Measurements from ENCODE around the gene HNRNPA1L2.
"Not testable (repeated sequence)": the region's sequence is repeated elsewhere in the genome, so short reads cannot be mapped to it uniquely, and the experiment has no call there.

HNRNPA1L2 gene

GRCh38 chr13:52642131-52642530 is at the start of gene HNRNPA1L2:
Gene HNRNPA1L2, plus strand, starts transcription at chr13:52642431. Its CDS starts 62 bp downstream, at chr13:52642493.
- DNase-seq = no peak

- not testable (repeated sequence) for DNase-seq
Measured at GRCh38 chr13:52593175-52593574, 49.1 kb upstream of the HNRNPA1L2 start.

DNA sequence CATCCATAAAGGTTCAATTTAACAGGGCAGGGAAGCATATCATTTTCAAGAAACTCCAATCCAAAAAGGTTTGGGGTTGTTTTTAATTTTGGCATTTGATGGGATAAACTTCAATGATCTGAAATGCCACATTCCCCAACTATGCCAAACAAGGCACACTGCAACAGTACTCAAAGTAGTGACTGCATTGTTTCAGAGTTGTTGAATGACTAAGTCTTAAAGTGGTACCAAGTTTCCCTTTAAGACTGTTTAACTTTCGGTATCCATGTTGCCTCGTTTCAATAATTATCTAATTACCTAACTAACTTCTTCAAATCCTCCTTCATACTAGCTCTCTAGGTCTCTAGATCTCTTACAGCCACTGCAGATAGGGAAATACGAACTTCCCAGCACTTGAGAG is 48.4 kb upstream of the HNRNPA1L2 start:
- DNase-seq = not testable (repeated sequence)

GRCh38 chr13:52594295-52594694 is 47.9 kb upstream of the HNRNPA1L2 start:
- DNase-seq = not testable (repeated sequence)

GRCh38 chr13:52597676-52598075 is 44.6 kb upstream of the HNRNPA1L2 start:
- no peak for DNase-seq

DNA sequence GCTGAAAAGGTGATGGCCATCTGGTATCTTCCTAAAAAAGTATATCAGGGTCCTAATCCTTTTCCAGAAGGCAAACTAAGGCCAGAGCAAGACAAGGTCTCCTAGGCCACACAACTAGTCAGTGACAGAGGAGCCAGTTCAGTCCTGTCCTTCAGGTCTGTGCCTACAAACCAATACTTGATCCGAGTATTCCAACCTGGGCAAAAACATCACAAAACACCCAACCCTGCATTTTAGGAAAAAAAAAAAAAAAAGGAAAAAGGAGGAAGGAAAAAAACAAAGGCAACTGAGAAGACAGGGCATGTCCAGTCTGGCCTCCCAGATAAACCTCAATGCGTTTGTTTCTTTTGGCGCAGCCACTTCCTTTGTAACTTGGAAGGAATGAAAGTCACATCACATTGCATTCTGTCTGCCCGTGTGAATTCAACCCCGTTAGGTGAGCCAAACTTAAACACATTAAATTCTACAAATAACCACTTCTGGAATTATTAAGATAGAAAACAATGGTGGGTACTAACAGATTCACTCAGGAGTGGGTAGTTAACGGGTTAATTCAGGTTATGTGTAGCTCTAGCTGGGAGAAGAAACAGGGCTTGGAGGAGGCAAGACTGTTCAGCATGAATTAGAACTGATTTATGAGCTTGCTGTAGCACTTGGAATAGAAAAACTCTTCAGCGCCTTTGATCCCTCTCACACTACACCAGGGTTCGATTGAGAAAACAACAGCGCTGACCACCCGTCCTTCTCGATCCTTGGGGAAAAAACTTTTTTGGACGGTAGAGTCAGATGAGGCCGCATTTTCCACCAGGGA is 43.0 kb upstream of the HNRNPA1L2 start:
- no peak for DNase-seq

DNA sequence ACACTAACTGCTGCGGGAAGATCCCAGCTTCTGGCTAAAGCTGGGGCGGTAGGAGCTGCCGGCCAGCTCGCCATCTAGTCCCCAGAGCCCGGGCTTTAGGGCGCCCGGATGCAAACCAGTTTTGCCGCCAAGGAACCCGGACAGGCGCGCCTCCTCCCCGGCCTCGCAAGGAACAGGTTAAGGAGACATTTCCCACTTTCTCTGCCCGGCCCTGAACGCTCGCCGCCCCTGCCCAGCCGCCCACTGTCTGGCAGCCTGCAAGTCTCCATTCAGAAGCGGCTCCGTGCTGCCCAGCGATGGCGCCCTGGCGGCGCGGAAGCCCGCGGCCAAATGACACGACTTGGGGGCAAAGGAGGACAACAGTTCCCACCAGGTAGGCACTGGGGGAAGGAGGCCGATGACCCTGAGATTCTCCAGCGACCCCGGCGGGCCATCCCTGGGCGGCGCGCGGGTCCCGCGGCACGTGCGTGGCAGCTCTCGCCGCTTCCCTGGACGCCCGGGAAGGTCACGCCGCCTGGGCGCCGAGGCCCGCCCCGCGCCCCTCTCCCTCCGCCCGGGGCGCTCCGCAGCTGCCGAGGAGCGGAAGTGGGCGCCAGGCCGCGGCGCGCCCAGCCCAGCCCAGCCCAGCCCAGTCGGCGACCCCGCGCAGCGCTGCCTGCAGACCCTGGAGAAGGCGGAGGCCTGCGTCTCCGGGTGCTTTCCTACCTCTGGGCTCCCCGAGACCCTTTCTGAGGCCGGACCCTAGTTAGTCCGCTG is 42.2 kb upstream of the HNRNPA1L2 start:
- peak; percentile 57 for DNase-seq

DNA sequence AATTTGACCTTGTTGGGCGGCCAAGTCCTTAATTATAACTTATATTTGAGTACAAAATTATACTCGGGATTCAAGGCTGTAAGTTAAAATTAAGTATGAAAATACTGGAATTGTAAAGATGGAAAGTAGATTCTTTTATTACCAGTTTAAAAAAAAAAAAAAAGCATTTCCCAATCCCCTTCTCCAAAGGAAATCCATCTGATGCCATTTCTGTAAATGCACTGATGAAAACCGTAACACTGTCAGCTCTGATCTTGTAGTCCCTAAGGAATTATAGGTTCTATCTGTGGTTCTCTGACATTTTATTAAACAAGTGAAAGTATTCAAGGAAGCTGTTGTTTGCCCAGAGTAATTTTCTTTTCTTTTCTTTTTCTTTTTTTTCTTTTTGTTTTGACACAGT is 41.6 kb upstream of the HNRNPA1L2 start:
- DNase-seq = no peak

DNA sequence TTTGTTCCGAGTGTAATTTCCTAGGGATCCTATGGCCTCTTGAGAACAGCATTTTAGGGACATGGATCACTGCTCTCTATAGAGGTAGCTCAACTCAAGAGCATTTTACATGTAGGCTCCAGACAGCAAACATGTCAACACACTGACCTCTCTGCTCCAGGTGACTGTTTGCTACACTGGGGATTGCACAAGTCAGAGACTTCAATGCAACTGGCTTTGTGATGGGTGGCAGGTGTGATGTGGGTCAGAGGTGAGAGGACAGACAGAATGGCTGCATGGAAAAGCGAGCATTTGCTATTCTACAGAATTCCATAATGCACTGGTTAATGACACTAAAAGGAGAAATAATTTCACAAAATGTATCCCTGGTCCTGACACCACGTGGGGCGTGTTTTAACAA is 38.9 kb upstream of the HNRNPA1L2 start:
- DNase-seq = not testable (repeated sequence)

DNA sequence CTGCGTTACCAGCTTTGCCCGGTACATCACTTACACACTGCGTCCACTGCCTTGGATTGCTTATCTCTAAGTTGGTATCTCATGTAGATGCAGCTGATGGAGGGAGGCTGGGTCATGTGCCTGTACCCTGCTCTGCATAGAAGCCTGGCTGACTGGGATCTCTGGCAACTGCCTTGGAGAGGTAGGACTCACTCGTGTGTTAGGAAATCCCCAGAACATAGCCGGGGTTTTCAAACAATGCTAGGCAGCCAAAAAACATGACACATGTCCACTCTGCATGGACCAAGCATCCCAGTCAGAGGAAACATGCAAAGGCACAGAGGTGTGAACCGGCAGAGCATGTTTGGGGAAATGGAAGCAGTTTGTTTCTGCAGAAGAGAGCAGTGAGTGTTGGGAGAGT is 36.1 kb upstream of the HNRNPA1L2 start:
- not testable (repeated sequence) for DNase-seq

GRCh38 chr13:52606795-52607194 is 35.4 kb upstream of the HNRNPA1L2 start:
- DNase-seq = not testable (repeated sequence)

DNA sequence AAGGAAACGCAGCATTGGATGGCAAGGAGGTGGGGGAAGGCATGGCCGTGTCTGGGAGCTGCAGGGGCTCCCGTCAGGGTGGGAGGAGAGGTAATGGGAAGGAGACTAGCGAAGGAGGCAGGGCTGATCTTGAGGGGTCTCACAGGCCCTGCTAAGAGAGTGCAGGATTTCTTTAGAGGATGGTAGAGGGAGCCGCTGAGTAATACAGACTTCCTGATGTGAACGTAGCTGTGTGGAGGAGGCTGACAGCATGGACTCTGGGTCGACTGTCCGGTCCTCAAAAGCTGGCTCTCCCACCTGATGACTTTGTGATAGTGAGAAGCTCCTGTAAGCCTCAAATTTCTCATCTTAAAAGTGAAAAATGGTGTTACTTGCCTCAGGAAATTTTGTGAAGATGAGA is 34.0 kb upstream of the HNRNPA1L2 start:
- DNase-seq = not testable (repeated sequence)

DNA sequence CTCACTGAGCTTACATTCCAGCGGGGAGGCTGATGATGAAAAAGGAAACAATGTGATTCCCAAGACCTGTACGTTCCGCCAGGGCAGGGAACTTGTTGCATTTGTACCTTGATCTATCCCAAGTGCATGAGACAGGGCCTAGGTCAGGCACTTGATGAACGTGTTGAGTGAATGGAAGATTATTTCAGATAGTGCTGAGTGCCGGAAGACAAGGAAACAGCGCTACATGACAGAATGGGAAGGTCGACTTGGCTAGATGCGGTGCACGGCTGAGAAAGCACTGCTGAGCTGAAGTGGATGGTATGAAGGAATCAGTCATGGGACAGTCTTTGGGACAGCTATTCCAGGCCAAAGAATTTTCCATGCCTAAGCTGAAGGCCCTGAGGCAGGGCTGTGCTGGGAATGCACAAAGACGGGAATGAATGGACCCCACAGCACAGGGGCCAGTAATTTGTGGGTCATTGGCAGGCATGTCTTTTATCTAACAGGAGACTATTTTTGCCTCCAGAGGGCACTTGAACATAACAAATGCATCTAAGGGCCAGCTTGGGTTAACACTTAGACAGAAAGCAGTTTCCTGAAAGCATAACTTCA is 33.1 kb upstream of the HNRNPA1L2 start:
- DNase-seq = not testable (repeated sequence)

GRCh38 chr13:52610158-52610557 is 32.1 kb upstream of the HNRNPA1L2 start:
- not testable (repeated sequence) for DNase-seq

GRCh38 chr13:52615134-52615801 is 27.0 kb upstream of the HNRNPA1L2 start:
- no peak for DNase-seq

- DNase-seq = no peak
Measured at GRCh38 chr13:52615812-52616211, 26.4 kb upstream of the HNRNPA1L2 start.

- DNase-seq = peak; percentile 90
Measured at GRCh38 chr13:52617070-52618060, 24.9 kb upstream of the HNRNPA1L2 start.

DNA sequence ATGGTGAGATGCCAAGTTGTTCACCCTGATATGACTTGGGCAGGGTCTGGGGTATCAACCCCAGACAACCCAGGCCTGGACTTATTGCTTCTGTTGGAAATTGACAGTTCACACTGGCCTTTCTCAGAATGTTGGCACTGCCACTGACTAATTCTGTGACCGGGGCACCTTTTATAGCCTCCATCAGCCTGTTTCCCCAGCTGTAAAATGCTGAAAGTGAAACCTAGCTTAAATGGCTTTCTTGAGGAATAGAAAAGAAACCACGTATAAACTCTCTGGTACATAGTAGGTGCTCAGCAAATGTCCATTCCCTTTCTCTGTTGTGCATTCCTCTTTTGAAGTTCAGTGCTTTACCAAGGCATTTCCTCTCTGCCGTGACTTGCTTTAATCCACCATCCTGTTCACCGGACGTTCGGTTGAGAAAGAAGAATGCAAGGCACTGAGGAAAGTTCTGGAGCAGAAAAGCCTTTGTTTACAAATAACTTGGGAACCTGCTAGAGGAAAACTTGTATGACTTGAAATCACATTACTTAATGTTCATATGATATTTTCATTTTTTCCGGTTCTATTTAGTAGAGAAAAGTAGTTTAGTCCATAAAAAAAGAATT is 11.0 kb upstream of the HNRNPA1L2 start:
- not testable (repeated sequence) for DNase-seq

GRCh38 chr13:52638666-52639328 is 3.4 kb upstream of the HNRNPA1L2 start:
- DNase-seq = no peak

- DNase-seq = no peak
Measured at GRCh38 chr13:52644108-52644507, 1.9 kb downstream of the HNRNPA1L2 start.

DNA sequence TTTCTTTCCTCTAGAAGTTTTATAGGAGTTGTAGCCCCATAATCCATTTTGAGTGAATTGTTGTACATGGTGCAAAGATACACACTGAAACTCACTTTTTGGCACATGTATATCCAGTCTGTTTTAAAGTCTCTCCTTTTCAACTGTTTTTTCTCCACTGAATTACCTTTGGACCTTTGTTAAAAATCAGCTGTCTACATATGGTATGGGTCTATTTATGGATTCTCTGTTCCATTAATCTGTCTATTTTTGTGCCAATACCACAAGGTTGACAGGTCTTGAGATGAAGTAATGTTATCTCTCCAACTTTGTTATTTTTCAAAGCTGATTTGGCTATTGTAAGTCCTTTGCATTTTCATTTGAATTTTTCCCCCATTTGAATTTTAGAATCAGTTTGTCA is 4.7 kb downstream of the HNRNPA1L2 start:
- no peak for DNase-seq

All from left hindlimb (tissue), 1 donor.